K562 (cell line): Measurements from ENCODE around the gene EXOC3.

ENCODE experiments used
- CTCF ChIP-seq, 3 experiments: IDR thresholded peaks in 2 of 3; conservative IDR thresholded peaks in 1 of 3; 2 replicates each; pipeline ENCODE4 v1.5.1; 2011 to 2012; ENCODE audit warnings: low read length in 3 of 3, mild to moderate bottlenecking in 3 of 3, control low read depth in 2 of 3, improper control_type of control experiment in 1 of 3, inconsistent platforms in 1 of 3, low read depth in 1 of 3, mixed read lengths in 1 of 3, moderate library complexity in 1 of 3; ENCODE audit not compliant: insufficient read depth in 2 of 3
- GTF2E2 ChIP-seq: fragments of 200-800 bp; sonication (Bioruptor generic); IDR thresholded peaks from 2 replicates; pipeline ENCODE4 v1.6.1; 2016; ENCODE audit warnings: missing genetic modification characterization, missing compliant biosample characterization
- JUN ChIP-seq, 2 experiments: sonication (generic) in 1 of 2; formaldehyde crosslinking in 1 of 2; IDR thresholded peaks; 2 replicates each; pipeline versions ENCODE4 v1.6.1 to v1.8.0; 2012 to 2022; ENCODE audit warnings: borderline replicate concordance in 2 of 2, mild to moderate bottlenecking in 2 of 2, improper control_type of control experiment in 1 of 2, low read depth in 1 of 2, low read length in 1 of 2, missing genetic modification reagents in 1 of 2
- NBN ChIP-seq: fragments of 450-650 bp; IDR thresholded peaks from 2 replicates; pipeline ENCODE4 v1.6.1; 2016; ENCODE audit warnings: low read depth, mild to moderate bottlenecking
- TEAD4 ChIP-seq, 2 experiments: sonication (generic) in 1 of 2; formaldehyde crosslinking in 1 of 2; IDR thresholded peaks; 2 replicates each; pipeline versions ENCODE4 v1.6.1 to v1.8.0; 2012 to 2022; ENCODE audit warnings: borderline replicate concordance in 1 of 2, inconsistent platforms in 1 of 2, low read length in 1 of 2, mild to moderate bottlenecking in 1 of 2, missing genetic modification reagents in 1 of 2
- ZC3H4 ChIP-seq: sonication (generic); formaldehyde crosslinking; IDR thresholded peaks from 2 replicates; pipeline ENCODE4 v1.9.0; 2021; ENCODE audit warnings: missing genetic modification reagents, borderline replicate concordance
- ZNF24 ChIP-seq: fragments of 450-650 bp; IDR thresholded peaks from 2 replicates; pipeline ENCODE4 v1.6.1; 2016

DNA sequence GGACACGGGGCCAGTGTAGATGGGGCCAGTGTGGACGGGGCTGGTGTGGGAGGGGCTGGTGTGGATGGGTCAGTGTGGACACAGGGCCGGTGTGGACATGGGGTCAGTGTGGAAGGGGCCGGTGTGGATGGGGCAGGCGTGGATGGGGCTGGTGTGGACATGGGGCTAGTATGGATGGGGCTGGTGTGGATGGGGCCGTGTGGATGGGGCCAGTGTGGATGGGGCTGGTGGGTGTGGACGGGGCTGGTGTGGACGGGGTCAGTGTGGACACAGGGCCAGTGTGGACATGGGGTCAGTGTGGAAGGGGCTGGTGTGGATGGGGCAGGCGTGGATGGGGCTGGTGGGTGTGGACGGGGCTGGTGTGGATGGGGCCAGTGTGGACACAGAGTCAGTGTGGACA lies 57.5 kb downstream of the EXOC3 start:
- TF ChIP-seq ZNF24: no peak
- TF ChIP-seq ZC3H4 (CRISPR knock-in tag): no peak
- no peak for TF ChIP-seq NBN
- TF ChIP-seq JUN (IDR thresholded peaks at IDR 0.05; ENCODE audit: borderline replicate concordance, low read depth, low read length): no peak
- TF ChIP-seq JUN (CRISPR knock-in tag; IDR thresholded peaks at IDR 0.05; ENCODE audit: borderline replicate concordance): no peak
- no peak for TF ChIP-seq CTCF (IDR thresholded peaks at IDR 0.05 in 2 of 3, conservative IDR thresholded peaks at IDR 0.05 in 1 of 3; ENCODE audit: insufficient read depth in 2 of 3, low read depth in 1 of 3, low read length in 3 of 3)
- no peak for TF ChIP-seq TEAD4 (IDR thresholded peaks at IDR 0.05; ENCODE audit: low read length)
- TF ChIP-seq TEAD4 (CRISPR knock-in tag; IDR thresholded peaks at IDR 0.05; ENCODE audit: borderline replicate concordance): no peak
- no peak for TF ChIP-seq GTF2E2
